IMR-90 (cell line): ENCODE results near the gene DIAPH2. TPM values are rescaled to one million over a fixed set of nuclear protein-coding genes. Genes with fewer than 3 reads are reported as not detected.

Source experiments
- ATAC-seq: fragments of 200-7000 bp; cut with Tn5 transposase; 2 replicates; pipeline ENCODE4 v1.9.1; 2020; ENCODE audit warnings: low read depth, mild to moderate bottlenecking, moderate library complexity
- BruUV-seq: library from RNA; stranded (reverse); fragments of 400-500 nt; replicated peaks from 2 replicates; lab custom pipeline; 2021; lab: Mats Ljungman, UMichigan
- CTCF ChIA-PET: fragments of 300-600 bp; formaldehyde crosslinking; extraction: SDS; loops from one replicate; lab custom pipeline; 2021; ENCODE audit warnings: antibody characterized with exemption; lab: Yijun Ruan, JAX
- POLR2A ChIA-PET: fragments of 300-600 bp; sonication (Branson Sonifier 250); formaldehyde crosslinking; loops from one replicate; lab custom pipeline; 2022; ENCODE audit warnings: antibody characterized with exemption; ENCODE audit not compliant: unreplicated experiment; lab: Charles Lee
- DNase-seq: peaks from one replicate; pipeline ENCODE4 v3.0.0; 2013
- H2AFZ ChIP-seq: replicated peaks from 2 replicates; pipeline ENCODE3; 2013; ENCODE audit warnings: low read length, mild to moderate bottlenecking; ENCODE audit not compliant: poor library complexity
- H2AK5ac ChIP-seq: 2 replicates; pipeline ENCODE4 v1.6.1; 2013; ENCODE audit warnings: low read depth, low read length, inconsistent platforms
- H2AK9ac ChIP-seq: replicated peaks from 2 replicates; pipeline ENCODE3; 2013; ENCODE audit warnings: mild to moderate bottlenecking, low read depth, low read length, moderate library complexity; ENCODE audit not compliant: poor library complexity
- H2BK120ac ChIP-seq: 2 replicates; pipeline ENCODE4 v1.6.1; 2013; ENCODE audit warnings: low read depth, low read length, inconsistent platforms
- H2BK15ac ChIP-seq: 3 replicates; pipeline ENCODE4 v1.6.1; 2013; ENCODE audit warnings: low read depth, low read length, inconsistent platforms
- H2BK20ac ChIP-seq: 2 replicates; pipeline ENCODE4 v1.6.1; 2013; ENCODE audit warnings: low read depth, mild to moderate bottlenecking, inconsistent platforms, low read length, moderate library complexity
- H2BK5ac ChIP-seq: 2 replicates; pipeline ENCODE4 v1.6.1; 2013; ENCODE audit warnings: mild to moderate bottlenecking, low read depth, low read length, inconsistent platforms; ENCODE audit not compliant: poor library complexity, severe bottlenecking
- H3K14ac ChIP-seq: replicated peaks from 2 replicates; pipeline ENCODE4 v1.6.1; 2013; ENCODE audit warnings: low read depth, low read length, inconsistent platforms
- H3K18ac ChIP-seq: 2 replicates; pipeline ENCODE4 v1.6.1; 2013; ENCODE audit warnings: low read depth, low read length, control low read depth
- H3K23ac ChIP-seq: 2 replicates; pipeline ENCODE4 v1.6.1; 2013; ENCODE audit warnings: low read depth, low read length, inconsistent platforms
- H3K27ac ChIP-seq: 2 replicates; pipeline ENCODE4 v1.5.1; 2013; ENCODE audit warnings: mild to moderate bottlenecking, control low read depth, low read length; ENCODE audit not compliant: insufficient read depth
- H3K27me3 ChIP-seq: 2 replicates; pipeline ENCODE4 v1.6.1; 2013; ENCODE audit warnings: low read length; ENCODE audit not compliant: control insufficient read depth, insufficient read depth
- H3K36me3 ChIP-seq: 2 replicates; pipeline ENCODE4 v1.6.1; 2013; ENCODE audit warnings: low read length, mixed read lengths; ENCODE audit not compliant: control insufficient read depth, insufficient read depth
- H3K4ac ChIP-seq: 2 replicates; pipeline ENCODE4 v1.6.1; 2013; ENCODE audit warnings: low read depth, low read length, inconsistent platforms
- H3K4me1 ChIP-seq: 2 replicates; pipeline ENCODE4 v1.6.1; 2013; ENCODE audit warnings: low read length, mixed read lengths; ENCODE audit not compliant: control insufficient read depth, insufficient read depth
- H3K4me2 ChIP-seq: 2 replicates; pipeline ENCODE4 v1.6.1; 2013; ENCODE audit warnings: low read depth, mild to moderate bottlenecking, control low read depth, low read length, moderate library complexity
- H3K4me3 ChIP-seq: 2 replicates; pipeline ENCODE4 v1.5.1; 2013; ENCODE audit warnings: low read depth, mild to moderate bottlenecking, control low read depth, low read length, moderate library complexity; ENCODE audit not compliant: insufficient read depth
- H3K56ac ChIP-seq: 2 replicates; pipeline ENCODE4 v1.6.1; 2013; ENCODE audit warnings: low read length, inconsistent platforms; ENCODE audit not compliant: insufficient read depth; ENCODE audit errors: extremely low read depth
- H3K79me1 ChIP-seq, 2 experiments: 2 replicates each; pipeline ENCODE4 v1.6.1; 2013; ENCODE audit warnings: low read length in 2 of 2, inconsistent platforms in 1 of 2, low read depth in 1 of 2
- H3K9ac ChIP-seq: 2 replicates; pipeline ENCODE4 v1.6.1; 2013; ENCODE audit warnings: low read depth, low read length, control low read depth
- H3K9me1 ChIP-seq: 2 replicates; pipeline ENCODE4 v1.6.1; 2013; ENCODE audit warnings: low read length, inconsistent platforms; ENCODE audit not compliant: insufficient read depth
- H3K9me3 ChIP-seq: 2 replicates; pipeline ENCODE4 v1.6.1; 2013; ENCODE audit warnings: low read length; ENCODE audit not compliant: control insufficient read depth, insufficient read depth
- H4K20me1 ChIP-seq: 2 replicates; pipeline ENCODE4 v1.6.1; 2013; ENCODE audit warnings: low read length, inconsistent platforms; ENCODE audit not compliant: insufficient read depth
- H4K5ac ChIP-seq: 2 replicates; pipeline ENCODE4 v1.6.1; 2013; ENCODE audit warnings: mild to moderate bottlenecking, low read depth, low read length, control low read depth
- H4K8ac ChIP-seq, 2 experiments: 2 replicates each; pipeline ENCODE4 v1.6.1; 2013; ENCODE audit warnings: low read depth in 2 of 2, low read length in 2 of 2, control low read depth in 1 of 2, inconsistent platforms in 1 of 2
- H4K91ac ChIP-seq: 2 replicates; pipeline ENCODE4 v1.6.1; 2013; ENCODE audit warnings: low read depth, low read length, inconsistent platforms; ENCODE audit not compliant: insufficient read depth
- BHLHE40 ChIP-seq: fragments of 150-350 bp; IDR thresholded peaks from 2 replicates; pipeline ENCODE4 v1.6.1; 2016; ENCODE audit warnings: mild to moderate bottlenecking, low read depth, low read length
- MAZ ChIP-seq: IDR thresholded peaks from 2 replicates; pipeline ENCODE4 v1.6.1; 2012; ENCODE audit warnings: low read depth, mild to moderate bottlenecking, low read length, improper control_type of control experiment, moderate library complexity, borderline replicate concordance
- NFE2L2 ChIP-seq: fragments of 150-350 bp; IDR thresholded peaks from 2 replicates; pipeline ENCODE4 v1.6.1; 2016; ENCODE audit warnings: low read depth, mild to moderate bottlenecking, low read length
- POLR2A ChIP-seq: IDR thresholded peaks from 2 replicates; pipeline ENCODE4 v1.6.1; 2012; ENCODE audit warnings: mild to moderate bottlenecking, low read depth, low read length
- RCOR1 ChIP-seq: IDR thresholded peaks from 2 replicates; pipeline ENCODE4 v1.6.1; 2012; ENCODE audit warnings: mild to moderate bottlenecking, low read length, improper control_type of control experiment; ENCODE audit not compliant: insufficient replicate concordance
- WGBS, 2 experiments: methylation state at CpG; one replicate each; pipeline versions ENCODE4 v1.1.5 to v1.1.7; 2013; ENCODE audit warnings: missing lambda C conversion rate in 2 of 2; ENCODE audit not compliant: insufficient read length in 1 of 2; ENCODE audit errors: extremely low coverage in 2 of 2; 5-methylcytosine and 5-hydroxymethylcytosine counted together
- dilution Hi-C: fragments of 300-500 bp; cut with HindIII; formaldehyde crosslinking; loops from one replicate; pipeline ENCODE4 v1.14.3; 2018; ENCODE audit warnings: low sequenced_read_pairs; ENCODE audit not compliant: unreplicated experiment
- in situ Hi-C: fragments of 300-500 bp; cut with MboI; formaldehyde crosslinking; loops from 3 replicates; pipeline ENCODE4 v1.14.3; 2019; ENCODE audit warnings: low sequenced_read_pairs, inconsistent platforms, mixed read lengths
- intact Hi-C: fragments of 100-400 bp; cut with micrococcal nuclease; formaldehyde crosslinking; loops from 2 replicates; pipeline ENCODE4 v1.10.0; 2022
- polyA plus RNA-seq, 3 experiments: library from polyadenylated mRNA; depleted of rRNA; stranded (reverse); fragments of >200 nt; gene quantifications; 2 replicates each; pipeline ENCODE4 v1.2.3, GENCODE V29; 2012; ENCODE audit warnings: low replicate concordance in 1 of 3
- total RNA-seq: library from RNA; depleted of rRNA; stranded (reverse); fragments of >200 nt; gene quantifications from 2 replicates; pipeline ENCODE4 v1.2.3, GENCODE V29; 2012
- TF ChIP-seq, protein P1 (sequence below): conservative IDR thresholded peaks from 2 replicates; pipeline ENCODE4 v1.5.1; 2012; ENCODE audit warnings: mild to moderate bottlenecking, low read depth, low read length, improper control_type of control experiment

The DIAPH2 gene
- total and polyA plus RNA-seq, 2 of the 4 experiments (the other 2 are of a cell fraction), result 3.6 to 19.9 TPM

GRCh38 chrX:97527725-97528124 is 843.1 kb downstream of the DIAPH2 start:
- H2BK120ac ChIP-seq, result no peak overlapping the region
- dilution Hi-C loops, result no loop called here
- no peak overlapping the region for H3K4me3 ChIP-seq
- H4K91ac ChIP-seq, result no peak overlapping the region
- no peak overlapping the region for H2AK5ac ChIP-seq
- H3K23ac ChIP-seq, result no peak overlapping the region
- H4K20me1 ChIP-seq, result no peaks in the 10 kb centered on the region
- H3K27me3 ChIP-seq, result no peaks in the 10 kb centered on the region
- CTCF ChIA-PET, result no interaction called here
- no peak overlapping the region for H3K9ac ChIP-seq
- intact Hi-C loops, result no loop called here
- in situ Hi-C loops, result no loop called here
- no peak overlapping the region for H3K4ac ChIP-seq
- H4K8ac ChIP-seq, result no peak overlapping the region
- TF ChIP-seq, protein P1, sequence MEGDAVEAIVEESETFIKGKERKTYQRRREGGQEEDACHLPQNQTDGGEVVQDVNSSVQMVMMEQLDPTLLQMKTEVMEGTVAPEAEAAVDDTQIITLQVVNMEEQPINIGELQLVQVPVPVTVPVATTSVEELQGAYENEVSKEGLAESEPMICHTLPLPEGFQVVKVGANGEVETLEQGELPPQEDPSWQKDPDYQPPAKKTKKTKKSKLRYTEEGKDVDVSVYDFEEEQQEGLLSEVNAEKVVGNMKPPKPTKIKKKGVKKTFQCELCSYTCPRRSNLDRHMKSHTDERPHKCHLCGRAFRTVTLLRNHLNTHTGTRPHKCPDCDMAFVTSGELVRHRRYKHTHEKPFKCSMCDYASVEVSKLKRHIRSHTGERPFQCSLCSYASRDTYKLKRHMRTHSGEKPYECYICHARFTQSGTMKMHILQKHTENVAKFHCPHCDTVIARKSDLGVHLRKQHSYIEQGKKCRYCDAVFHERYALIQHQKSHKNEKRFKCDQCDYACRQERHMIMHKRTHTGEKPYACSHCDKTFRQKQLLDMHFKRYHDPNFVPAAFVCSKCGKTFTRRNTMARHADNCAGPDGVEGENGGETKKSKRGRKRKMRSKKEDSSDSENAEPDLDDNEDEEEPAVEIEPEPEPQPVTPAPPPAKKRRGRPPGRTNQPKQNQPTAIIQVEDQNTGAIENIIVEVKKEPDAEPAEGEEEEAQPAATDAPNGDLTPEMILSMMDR, result no peak
- TF ChIP-seq BHLHE40 (no peak), POLR2A (no peak), NFE2L2 (no peak), MAZ (no peak), RCOR1 (no peak)
- no peaks in the 10 kb centered on the region for H3K79me1 ChIP-seq
- H2BK5ac ChIP-seq, result no peak overlapping the region
- no peaks in the 10 kb centered on the region for H3K4me1 ChIP-seq
- no peak overlapping the region for H3K27ac ChIP-seq
- H3K36me3 ChIP-seq, result no peaks in the 10 kb centered on the region
- no peak overlapping the region for H3K14ac ChIP-seq
- H3K4me2 ChIP-seq, result no peak overlapping the region
- DNase-seq (no peak), ATAC-seq (no peak)
- no peak overlapping the region for H3K18ac ChIP-seq
- no peak overlapping the region for H2BK20ac ChIP-seq
- H2AK9ac ChIP-seq, result no peak overlapping the region
- H2BK15ac ChIP-seq, result no peak overlapping the region
- no peak overlapping the region for H4K5ac ChIP-seq
- H3K9me3 ChIP-seq, result peaks cover 3% of the 10 kb centered on the region; the same call in 1 of the 2 replicates
- no peak overlapping the region for H3K56ac ChIP-seq
- POLR2A ChIA-PET, result no interaction called here
- no TSS peak for BruUV-seq
- H3K9me1 ChIP-seq, result no peaks in the 10 kb centered on the region
- no CpG with 5 or more reads among the region's 1 CpG for WGBS, 2 experiments
- H2AFZ ChIP-seq, result no peak overlapping the region
